Osteoblast (primary cell): ENCODE data around the gene IZUMO1. TPM values are rescaled to one million over a fixed set of nuclear protein-coding genes. Genes with fewer than 3 reads are reported as not detected.
"Not testable (repeated sequence)": the region's sequence is repeated elsewhere in the genome, so short reads cannot be mapped to it uniquely, and the experiment has no call there.

ENCODE experiments used
- DNase-seq: peaks from one replicate; pipeline ENCODE4 v3.0.0; 2011; ENCODE audit warnings: low spot score, mixed read lengths; ENCODE audit not compliant: insufficient read length; ENCODE audit errors: missing footprints
- H2AFZ ChIP-seq: 2 replicates; pipeline ENCODE4 v1.6.0; 2011; ENCODE audit warnings: mild to moderate bottlenecking, low read length
- H3K27ac ChIP-seq: 2 replicates; pipeline ENCODE4 v1.5.1; 2011; ENCODE audit warnings: mild to moderate bottlenecking, low read depth, low read length, moderate library complexity
- H3K27me3 ChIP-seq: 2 replicates; pipeline ENCODE4 v1.6.0; 2012; ENCODE audit warnings: mild to moderate bottlenecking, control low read depth, inconsistent platforms, low read length, moderate library complexity; ENCODE audit not compliant: insufficient read depth
- H3K36me3 ChIP-seq: 2 replicates; pipeline ENCODE4 v1.5.1; 2011; ENCODE audit warnings: mild to moderate bottlenecking, low read length, control low read depth, moderate library complexity; ENCODE audit not compliant: insufficient read depth
- H3K4me1 ChIP-seq: 2 replicates; pipeline ENCODE4 v1.5.1; 2011; ENCODE audit warnings: mild to moderate bottlenecking, low read length, control low read depth, moderate library complexity; ENCODE audit not compliant: insufficient read depth
- H3K4me2 ChIP-seq: 2 replicates; pipeline ENCODE4 v1.6.0; 2011; ENCODE audit warnings: mild to moderate bottlenecking, low read length; ENCODE audit not compliant: insufficient read depth
- H3K4me3 ChIP-seq: fragments of 200-600 bp; sonication (generic); 3 replicates; pipeline ENCODE4 v1.5.1; 2012; ENCODE audit warnings: mild to moderate bottlenecking, low read length, inconsistent platforms; ENCODE audit not compliant: insufficient read depth
- H3K79me2 ChIP-seq: 2 replicates; pipeline ENCODE4 v1.6.0; 2012; ENCODE audit warnings: mild to moderate bottlenecking, low read length, control low read depth, inconsistent platforms; ENCODE audit not compliant: insufficient read depth
- H3K9me3 ChIP-seq: 2 replicates; pipeline ENCODE4 v1.5.1; 2011; ENCODE audit warnings: low read depth, low read length, control low read depth
- H4K20me1 ChIP-seq: 2 replicates; pipeline ENCODE4 v1.6.0; 2012; ENCODE audit warnings: mild to moderate bottlenecking, low read length, control low read depth; ENCODE audit not compliant: insufficient read depth
- total RNA-seq: library from RNA; depleted of rRNA; stranded (reverse); fragments of >200 nt; gene quantifications from 2 replicates; pipeline ENCODE4 v1.2.3, GENCODE V29; 2012
- TF ChIP-seq, protein P1 (sequence below): IDR thresholded peaks from 2 replicates; pipeline ENCODE4 v1.5.1; 2011; ENCODE audit warnings: mild to moderate bottlenecking, low read depth, low read length, moderate library complexity; ENCODE audit errors: extremely low read depth

Gene IZUMO1
- total RNA-seq, 1 donor = not detected

DNA sequence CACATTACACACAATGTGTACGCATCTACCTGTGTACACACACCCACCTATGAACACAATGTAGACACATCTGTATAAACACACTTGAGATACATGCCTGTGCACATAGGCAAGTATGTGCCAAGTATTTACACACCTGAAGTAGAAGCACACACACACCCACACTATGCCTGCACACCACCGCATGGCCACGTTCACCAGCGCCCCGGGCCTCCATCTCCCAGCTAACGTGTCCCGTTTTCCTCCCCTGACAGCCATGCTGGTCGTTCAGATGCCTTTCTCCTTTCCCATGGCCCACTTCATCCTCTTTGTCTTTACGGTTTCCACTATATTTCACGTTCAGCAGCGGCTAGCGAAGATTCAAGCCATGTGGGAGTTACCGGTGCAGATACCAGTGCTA lies 44.0 kb downstream of the IZUMO1 start:
- Histone ChIP-seq H4K20me1 (no peaks in the 10 kb centered on the region), H3K9me3 (no peaks in the 10 kb centered on the region), H2AFZ (no peak overlapping the region), H3K27me3 (no peaks in the 10 kb centered on the region), H3K79me2 (no peaks in the 10 kb centered on the region), H3K4me3 (no peak overlapping the region), H3K36me3 (peaks cover 3% of the 10 kb centered on the region), H3K27ac (no peak overlapping the region), H3K4me1 (peaks cover 6% of the 10 kb centered on the region), H3K4me2 (no peak overlapping the region)
- TF ChIP-seq, protein P1, sequence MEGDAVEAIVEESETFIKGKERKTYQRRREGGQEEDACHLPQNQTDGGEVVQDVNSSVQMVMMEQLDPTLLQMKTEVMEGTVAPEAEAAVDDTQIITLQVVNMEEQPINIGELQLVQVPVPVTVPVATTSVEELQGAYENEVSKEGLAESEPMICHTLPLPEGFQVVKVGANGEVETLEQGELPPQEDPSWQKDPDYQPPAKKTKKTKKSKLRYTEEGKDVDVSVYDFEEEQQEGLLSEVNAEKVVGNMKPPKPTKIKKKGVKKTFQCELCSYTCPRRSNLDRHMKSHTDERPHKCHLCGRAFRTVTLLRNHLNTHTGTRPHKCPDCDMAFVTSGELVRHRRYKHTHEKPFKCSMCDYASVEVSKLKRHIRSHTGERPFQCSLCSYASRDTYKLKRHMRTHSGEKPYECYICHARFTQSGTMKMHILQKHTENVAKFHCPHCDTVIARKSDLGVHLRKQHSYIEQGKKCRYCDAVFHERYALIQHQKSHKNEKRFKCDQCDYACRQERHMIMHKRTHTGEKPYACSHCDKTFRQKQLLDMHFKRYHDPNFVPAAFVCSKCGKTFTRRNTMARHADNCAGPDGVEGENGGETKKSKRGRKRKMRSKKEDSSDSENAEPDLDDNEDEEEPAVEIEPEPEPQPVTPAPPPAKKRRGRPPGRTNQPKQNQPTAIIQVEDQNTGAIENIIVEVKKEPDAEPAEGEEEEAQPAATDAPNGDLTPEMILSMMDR = no peak
- no peak for DNase-seq

DNA sequence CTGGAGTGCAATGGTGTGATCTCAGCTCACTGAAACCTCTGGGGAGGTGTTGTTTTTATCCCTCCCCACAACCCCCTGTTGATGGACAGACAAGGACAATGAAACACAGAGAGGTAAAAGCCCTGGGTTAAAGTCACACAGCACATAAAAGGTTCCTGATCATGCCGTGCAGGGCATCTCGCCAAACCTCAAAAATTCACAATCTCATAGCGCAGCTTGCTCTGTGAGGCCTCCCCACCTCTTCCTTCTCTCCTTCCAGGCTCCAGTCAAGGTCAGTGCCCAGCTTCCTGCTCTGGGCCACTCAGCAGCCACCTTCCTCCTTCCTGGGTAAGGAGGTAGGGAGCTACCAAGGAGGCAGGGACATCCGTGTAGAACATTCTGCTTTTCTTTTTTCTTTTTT lies 48.7 kb downstream of the IZUMO1 start:
- Histone ChIP-seq H3K36me3 (peaks cover 3% of the 10 kb centered on the region), H3K4me3 (no peak overlapping the region), H3K4me1 (peaks cover 10% of the 10 kb centered on the region), H3K9me3 (no peaks in the 10 kb centered on the region), H3K27me3 (peaks cover 14% of the 10 kb centered on the region), H3K4me2 (no peak overlapping the region), H2AFZ (no peak overlapping the region), H3K79me2 (no peaks in the 10 kb centered on the region), H3K27ac (no peak overlapping the region), H4K20me1 (no peaks in the 10 kb centered on the region)
- DNase-seq = peak; percentile 85
- TF ChIP-seq, protein P1 = no peak

DNA sequence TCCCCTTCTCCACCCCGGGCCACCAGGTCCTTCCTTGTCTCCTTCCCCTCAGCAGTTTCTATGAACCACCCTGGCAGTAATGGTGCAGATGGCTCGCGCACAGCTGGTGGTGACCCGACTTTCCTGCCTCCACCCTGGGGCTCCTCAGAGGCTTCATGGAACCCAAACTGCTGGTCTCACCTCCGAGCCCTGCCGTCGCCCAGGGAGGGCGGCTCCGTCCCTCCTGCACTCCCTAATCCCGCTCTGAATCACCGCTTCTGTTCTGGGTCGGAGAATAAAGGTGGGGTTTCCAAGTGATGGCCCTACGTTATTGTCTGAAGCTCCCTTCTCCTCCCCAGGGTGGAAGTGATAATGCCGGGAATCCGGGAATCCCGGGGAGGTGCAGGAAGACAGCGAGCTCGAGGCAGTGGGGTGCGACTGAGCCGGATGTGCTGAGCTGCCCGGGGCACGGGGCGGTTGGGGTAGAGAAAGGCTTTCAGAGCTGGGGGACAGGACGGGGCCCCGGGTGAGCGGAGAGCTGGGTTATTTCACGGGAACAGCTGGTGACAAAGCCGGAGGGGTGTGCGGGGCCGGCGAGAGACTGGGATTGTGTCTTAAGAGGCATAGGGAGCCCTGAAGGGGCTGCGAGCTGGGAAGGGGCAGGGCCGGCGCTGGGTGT lies 50.2 kb downstream of the IZUMO1 start:
- peak overlapping the region; percentile 59 for H2AFZ ChIP-seq
- no peaks in the 10 kb centered on the region for H3K9me3 ChIP-seq
- H3K4me2 ChIP-seq = peak overlapping the region; percentile 32
- no peak overlapping the region for H3K27ac ChIP-seq
- H3K4me1 ChIP-seq = peaks cover 10% of the 10 kb centered on the region
- no peaks in the 10 kb centered on the region for H3K79me2 ChIP-seq
- H4K20me1 ChIP-seq = no peaks in the 10 kb centered on the region
- peak; percentile 78 for DNase-seq
- TF ChIP-seq, protein P1 = no peak
- peak overlapping the region; percentile 51 for H3K4me3 ChIP-seq
- no peaks in the 10 kb centered on the region for H3K36me3 ChIP-seq
- peaks cover 14% of the 10 kb centered on the region for H3K27me3 ChIP-seq

DNA sequence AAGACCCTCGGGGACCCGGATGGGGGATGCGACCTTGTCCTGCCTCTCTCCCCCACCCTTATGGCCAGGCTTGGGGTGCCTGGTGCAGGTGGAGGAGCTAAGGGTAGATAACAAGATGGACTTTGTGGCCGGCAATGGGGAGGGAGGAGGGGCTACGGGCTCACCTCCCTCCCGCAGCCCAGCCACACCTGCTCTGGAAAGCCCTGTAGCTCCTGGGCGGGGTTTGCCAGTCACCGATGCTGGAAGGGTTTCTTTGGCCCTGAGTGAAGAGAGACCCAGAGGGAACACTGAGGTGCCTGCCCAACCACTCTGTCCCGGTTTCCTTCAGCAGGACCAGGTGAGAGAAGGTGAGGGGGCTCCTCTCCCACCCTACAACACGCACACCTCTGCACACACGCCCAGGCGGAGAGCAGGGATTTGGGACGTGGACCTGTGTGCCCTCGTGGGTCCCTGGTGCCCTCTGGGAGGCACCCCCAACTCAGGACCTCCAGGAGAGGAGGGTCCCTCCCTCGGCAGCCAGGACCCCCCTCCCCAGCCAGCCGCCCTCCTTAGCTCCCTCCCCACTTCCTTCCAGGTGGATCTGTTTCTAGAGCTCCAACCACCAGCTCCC lies 50.9 kb downstream of the IZUMO1 start, which contains the start of gene FUT2:
Gene FUT2, plus strand, starts transcription at position 229 of the 610 bp plus-strand sequence. CDS start 6,986 bp downstream, outside the sequence.
- Histone ChIP-seq H3K36me3 (no peaks in the 10 kb centered on the region), H3K9me3 (no peaks in the 10 kb centered on the region), H2AFZ (peak within 1 kb of the TSS; percentile 59), H3K79me2 (no peaks in the 10 kb centered on the region), H3K4me2 (peak within 1 kb of the TSS; percentile 32), H3K27me3 (peaks cover 14% of the 10 kb centered on the region), H3K4me3 (peak within 1 kb of the TSS; percentile 51), H3K27ac (no peak within 1 kb of the TSS), H4K20me1 (no peaks in the 10 kb centered on the region), H3K4me1 (peaks cover 10% of the 10 kb centered on the region)
- DNase-seq = peak; percentile 89
- TF ChIP-seq, protein P1 = no peak

DNA sequence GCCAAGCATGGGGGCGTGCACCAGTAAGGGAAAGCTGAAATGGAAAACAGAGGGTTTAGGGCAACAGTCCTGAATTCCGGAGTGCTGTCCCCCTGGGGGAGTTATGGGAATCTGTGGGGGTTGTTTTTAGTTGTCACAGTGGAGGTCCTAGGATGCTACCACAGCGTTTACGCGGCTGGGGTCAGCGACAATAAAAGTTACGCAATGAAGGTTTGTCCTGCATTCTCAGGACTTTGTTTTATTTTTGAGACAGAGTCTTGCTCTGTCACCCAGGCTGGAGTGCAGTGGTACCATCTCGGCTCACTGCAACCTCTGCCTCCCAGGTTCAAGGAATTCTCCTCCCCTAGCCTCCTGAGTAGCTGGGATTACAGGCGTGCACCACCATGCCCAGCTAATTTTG lies 53.1 kb downstream of the IZUMO1 start:
- not testable (repeated sequence) for H3K4me2 ChIP-seq, H3K27ac ChIP-seq, H3K36me3 ChIP-seq, H3K9me3 ChIP-seq, H2AFZ ChIP-seq, H3K4me3 ChIP-seq, H3K79me2 ChIP-seq, DNase-seq, H4K20me1 ChIP-seq, H3K4me1 ChIP-seq
- peaks cover 14% of the 10 kb centered on the region for H3K27me3 ChIP-seq
